HS-27A (cell line): Measurements from ENCODE around the gene PCDHGB7.
"Not testable (repeated sequence)": the region's sequence is repeated elsewhere in the genome, so short reads cannot be mapped to it uniquely, and the experiment has no call there.

Source experiments
- DNase-seq: peaks from one replicate; pipeline ENCODE4 v3.0.0-alpha.2; 2012; ENCODE audit warnings: low read depth, missing footprints

Gene PCDHGB7

GRCh38 chr5:141417494-141418172 is at the start of gene PCDHGB7:
Gene PCDHGB7, plus strand, starts transcription at chr5:141417677. Its CDS starts 183 bp downstream, at chr5:141417860.
- DNase-seq: not testable (repeated sequence)

GRCh38 chr5:141369994-141370848 is 47.3 kb upstream of the PCDHGB7 start, which contains the start of gene PCDHGB3:
Gene PCDHGB3, plus strand, starts transcription at chr5:141370242. Its CDS starts 153 bp downstream, at chr5:141370395.
- no peak for DNase-seq

- no peak for DNase-seq
Measured at GRCh38 chr5:141371572-141372475, 45.7 kb upstream of the PCDHGB7 start.

GRCh38 chr5:141373673-141374317 is 43.7 kb upstream of the PCDHGB7 start, which contains the start of gene PCDHGA6:
Gene PCDHGA6, plus strand, starts transcription at chr5:141373891. Its CDS starts 193 bp downstream, at chr5:141374084.
- DNase-seq: no peak

GRCh38 chr5:141374627-141375026 is 42.9 kb upstream of the PCDHGB7 start:
- no peak for DNase-seq

- not testable (repeated sequence) for DNase-seq
Measured at GRCh38 chr5:141375444-141376155, 41.9 kb upstream of the PCDHGB7 start.

- DNase-seq: no peak
Measured at GRCh38 chr5:141382469-141383294, 34.8 kb upstream of the PCDHGB7 start, which contains the start of gene PCDHGA7. Gene PCDHGA7, plus strand, starts transcription at chr5:141382742. Its CDS starts 158 bp downstream, at chr5:141382900.

GRCh38 chr5:141383345-141383744 is 34.1 kb upstream of the PCDHGB7 start:
- no peak for DNase-seq

- no peak for DNase-seq
Measured at GRCh38 chr5:141384471-141385267, 32.8 kb upstream of the PCDHGB7 start.

- not testable (repeated sequence) for DNase-seq
Measured at GRCh38 chr5:141387557-141388311, 29.7 kb upstream of the PCDHGB7 start, which contains the start of gene PCDHGB4. Gene PCDHGB4, plus strand, starts transcription at chr5:141387698. Its CDS starts 187 bp downstream, at chr5:141387885.

GRCh38 chr5:141388661-141389060 is 28.8 kb upstream of the PCDHGB7 start:
- DNase-seq: no peak

GRCh38 chr5:141389153-141390042 is 28.1 kb upstream of the PCDHGB7 start:
- DNase-seq: no peak

- no peak for DNase-seq
Measured at GRCh38 chr5:141392429-141393198, 24.9 kb upstream of the PCDHGB7 start, which contains the start of gene PCDHGA8. Gene PCDHGA8, plus strand, starts transcription at chr5:141392633. Its CDS starts 181 bp downstream, at chr5:141392814.

GRCh38 chr5:141393267-141393666 is 24.2 kb upstream of the PCDHGB7 start:
- DNase-seq: no peak

- DNase-seq: not testable (repeated sequence)
Measured at GRCh38 chr5:141394401-141395187, 22.9 kb upstream of the PCDHGB7 start.
